ENCODE measurements around the gene FZD1. TPM values are rescaled to one million over a fixed set of nuclear protein-coding genes. Genes with fewer than 3 reads are reported as not detected.

FZD1 gene
- total and polyA plus RNA-seq, 10 donors: 0.61 to 7.7 (median 4.3) TPM

DNA sequence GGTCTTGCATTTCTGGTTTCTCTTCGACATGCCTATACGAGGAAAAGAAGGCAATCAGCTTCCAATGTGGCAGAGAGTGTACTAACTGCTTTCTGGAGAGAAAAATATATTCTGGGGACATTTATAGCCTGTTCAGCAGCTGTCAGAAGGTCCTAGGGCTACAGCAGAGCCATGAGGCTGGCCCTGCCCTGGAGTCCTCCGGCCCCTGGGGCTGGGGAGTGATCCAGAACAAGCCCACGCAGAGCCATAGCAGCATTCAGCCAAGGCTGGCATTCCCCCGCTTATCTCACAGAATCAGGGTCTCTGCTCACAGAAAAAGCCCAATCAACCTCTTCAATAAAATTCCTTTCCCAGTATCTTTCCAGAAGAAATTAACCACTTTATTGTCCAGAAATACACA, 48.9 kb downstream of the FZD1 start:
- 80 to 94% (median 89%) methylated on average over 5 of the region's 5 CpGs for WGBS, 5 donors
- no peak for TF ChIP-seq POLR2A (IDR thresholded peaks at IDR 0.05)
- TF ChIP-seq, protein P1, sequence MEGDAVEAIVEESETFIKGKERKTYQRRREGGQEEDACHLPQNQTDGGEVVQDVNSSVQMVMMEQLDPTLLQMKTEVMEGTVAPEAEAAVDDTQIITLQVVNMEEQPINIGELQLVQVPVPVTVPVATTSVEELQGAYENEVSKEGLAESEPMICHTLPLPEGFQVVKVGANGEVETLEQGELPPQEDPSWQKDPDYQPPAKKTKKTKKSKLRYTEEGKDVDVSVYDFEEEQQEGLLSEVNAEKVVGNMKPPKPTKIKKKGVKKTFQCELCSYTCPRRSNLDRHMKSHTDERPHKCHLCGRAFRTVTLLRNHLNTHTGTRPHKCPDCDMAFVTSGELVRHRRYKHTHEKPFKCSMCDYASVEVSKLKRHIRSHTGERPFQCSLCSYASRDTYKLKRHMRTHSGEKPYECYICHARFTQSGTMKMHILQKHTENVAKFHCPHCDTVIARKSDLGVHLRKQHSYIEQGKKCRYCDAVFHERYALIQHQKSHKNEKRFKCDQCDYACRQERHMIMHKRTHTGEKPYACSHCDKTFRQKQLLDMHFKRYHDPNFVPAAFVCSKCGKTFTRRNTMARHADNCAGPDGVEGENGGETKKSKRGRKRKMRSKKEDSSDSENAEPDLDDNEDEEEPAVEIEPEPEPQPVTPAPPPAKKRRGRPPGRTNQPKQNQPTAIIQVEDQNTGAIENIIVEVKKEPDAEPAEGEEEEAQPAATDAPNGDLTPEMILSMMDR (IDR thresholded peaks at IDR 0.05 in 8 of 11, conservative IDR thresholded peaks at IDR 0.05 in 3 of 11): no peak
- no peak for TF ChIP-seq POLR2AphosphoS5 (IDR thresholded peaks at IDR 0.05)
- Histone ChIP-seq H3K4me3 (no peak overlapping the region), H3K27me3 (replicated peaks in 1 of 7) (no peaks in the 10 kb centered on the region), H3K9me3 (no peaks in the 10 kb centered on the region), H3K27ac (no peak overlapping the region), H3K36me3 (no peaks in the 10 kb centered on the region), H3K4me1 (no peaks in the 10 kb centered on the region)
- intact Hi-C loops (cut with DNase I; ENCODE audit: low total_unique reads): no loop called here
- no peak for DNase-seq

DNA sequence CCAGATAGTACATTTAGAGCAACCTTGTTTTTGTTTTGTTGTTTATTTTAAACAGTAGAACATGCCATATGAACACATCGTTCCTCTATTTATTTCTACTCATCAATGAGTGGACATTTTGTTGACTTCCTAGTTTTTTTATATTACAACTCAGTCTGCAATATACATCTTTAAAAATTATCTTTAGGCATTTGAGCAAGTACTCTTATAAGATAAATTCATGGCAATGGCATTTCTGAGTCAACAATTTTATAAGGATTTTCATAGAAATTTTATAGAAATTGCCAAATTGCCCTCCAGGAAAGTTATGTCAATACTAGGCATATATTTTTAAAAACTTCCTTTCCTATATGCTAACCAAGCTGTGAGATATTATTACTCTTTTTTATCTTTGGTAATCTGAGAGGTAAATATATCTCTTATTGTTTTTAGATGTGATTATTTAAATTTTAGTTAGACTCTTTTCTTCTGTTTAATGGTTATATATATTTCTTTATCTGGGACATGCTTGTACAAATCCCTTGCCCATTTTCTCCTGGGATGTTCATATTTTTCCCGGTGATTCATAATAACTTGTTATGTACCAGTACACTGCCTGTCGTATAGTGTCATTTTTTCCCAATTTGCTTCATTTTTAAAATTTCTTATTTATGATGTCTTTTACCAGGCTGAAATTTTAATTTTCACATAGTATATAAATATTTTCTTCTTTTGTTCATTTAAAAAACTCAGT, 50.5 kb downstream of the FZD1 start:
- Histone ChIP-seq H3K36me3 (no peaks in the 10 kb centered on the region), H3K4me1 (no peaks in the 10 kb centered on the region), H3K27me3 (replicated peaks in 1 of 7) (no peaks in the 10 kb centered on the region), H3K9me3 (no peaks in the 10 kb centered on the region), H3K4me3 (no peak overlapping the region), H3K27ac (no peak overlapping the region)
- WGBS, 5 donors: 87 to 97% (median 91%) methylated on average over 3 of the region's 3 CpGs
- DNase-seq: no peak
- TF ChIP-seq, protein P1 (IDR thresholded peaks at IDR 0.05 in 8 of 11, conservative IDR thresholded peaks at IDR 0.05 in 3 of 11): no peak
- TF ChIP-seq POLR2A (IDR thresholded peaks at IDR 0.05) (no peak), POLR2AphosphoS5 (IDR thresholded peaks at IDR 0.05) (no peak)
- intact Hi-C loops (cut with DNase I; ENCODE audit: low total_unique reads): no loop called here

DNA sequence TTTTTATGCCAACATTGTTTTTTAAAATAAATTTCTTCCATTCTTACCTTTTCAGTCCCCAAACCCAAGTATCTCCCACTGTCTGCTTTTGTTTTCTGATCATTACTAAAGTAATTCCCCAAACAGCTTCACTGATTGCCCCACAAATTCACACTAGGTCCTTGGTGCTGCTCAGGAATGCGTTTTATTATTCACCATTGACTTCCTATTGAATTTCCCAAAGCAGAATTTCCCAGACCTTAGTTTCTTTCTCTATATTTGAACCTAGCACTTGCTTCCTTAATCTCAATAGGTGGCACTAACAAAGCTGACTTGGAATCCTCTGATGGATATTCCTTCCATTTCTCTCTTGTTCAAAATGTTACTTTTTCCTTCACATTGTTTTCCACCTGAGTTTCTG, 52.2 kb downstream of the FZD1 start:
- 57 to 77% (median 71%) methylated on average over 1 of the region's 1 CpG for WGBS, 5 donors
- no peak for DNase-seq
- Histone ChIP-seq H3K27me3 (replicated peaks in 1 of 7) (no peaks in the 10 kb centered on the region), H3K36me3 (no peaks in the 10 kb centered on the region), H3K4me1 (no peaks in the 10 kb centered on the region), H3K27ac (no peak overlapping the region), H3K4me3 (no peak overlapping the region), H3K9me3 (no peaks in the 10 kb centered on the region)
- intact Hi-C loops (cut with DNase I; ENCODE audit: low total_unique reads): no loop called here
- TF ChIP-seq, protein P1 (IDR thresholded peaks at IDR 0.05 in 8 of 11, conservative IDR thresholded peaks at IDR 0.05 in 3 of 11): no peak
- TF ChIP-seq POLR2AphosphoS5 (IDR thresholded peaks at IDR 0.05): no peak
- no peak for TF ChIP-seq POLR2A (IDR thresholded peaks at IDR 0.05)

DNA sequence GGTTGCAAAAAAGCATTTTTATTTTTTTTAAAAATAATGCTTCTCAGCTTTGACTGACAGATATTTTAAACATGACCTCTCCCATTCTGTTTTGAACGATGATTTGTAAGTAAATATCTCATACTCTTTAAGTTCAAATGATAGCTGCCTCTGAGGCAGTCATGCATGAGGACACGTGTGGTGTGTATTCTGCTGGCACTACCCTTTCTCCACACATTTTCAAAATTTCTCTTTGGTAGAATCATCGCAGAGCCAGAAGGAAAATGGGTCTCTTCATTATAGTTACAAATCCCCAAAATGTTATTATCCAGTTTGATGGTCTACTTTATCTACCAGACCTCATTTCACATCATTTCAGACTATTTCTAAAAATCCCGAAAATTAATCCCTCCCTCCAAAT, 55.1 kb downstream of the FZD1 start:
- WGBS, 5 donors: 64 to 86% (median 80%) methylated on average over 4 of the region's 4 CpGs
- Histone ChIP-seq H3K27me3 (replicated peaks in 1 of 7) (no peaks in the 10 kb centered on the region), H3K27ac (no peak overlapping the region), H3K9me3 (no peaks in the 10 kb centered on the region), H3K4me1 (no peaks in the 10 kb centered on the region), H3K4me3 (no peak overlapping the region), H3K36me3 (no peaks in the 10 kb centered on the region)
- intact Hi-C loops (cut with DNase I; ENCODE audit: low total_unique reads): no loop called here
- no peak for DNase-seq
- TF ChIP-seq POLR2AphosphoS5 (IDR thresholded peaks at IDR 0.05): no peak
- TF ChIP-seq, protein P1 (IDR thresholded peaks at IDR 0.05 in 8 of 11, conservative IDR thresholded peaks at IDR 0.05 in 3 of 11): no peak
- no peak for TF ChIP-seq POLR2A (IDR thresholded peaks at IDR 0.05)
